ENCODE results near the gene SYT15. TPM values are rescaled to one million over a fixed set of nuclear protein-coding genes. Genes with fewer than 3 reads are reported as not detected.
"Not testable (repeated sequence)": the region's sequence is repeated elsewhere in the genome, so short reads cannot be mapped to it uniquely, and the experiment has no call there.

Gene SYT15
- polyA plus RNA-seq, 2 donors = 1.2 to 2.1 TPM

DNA sequence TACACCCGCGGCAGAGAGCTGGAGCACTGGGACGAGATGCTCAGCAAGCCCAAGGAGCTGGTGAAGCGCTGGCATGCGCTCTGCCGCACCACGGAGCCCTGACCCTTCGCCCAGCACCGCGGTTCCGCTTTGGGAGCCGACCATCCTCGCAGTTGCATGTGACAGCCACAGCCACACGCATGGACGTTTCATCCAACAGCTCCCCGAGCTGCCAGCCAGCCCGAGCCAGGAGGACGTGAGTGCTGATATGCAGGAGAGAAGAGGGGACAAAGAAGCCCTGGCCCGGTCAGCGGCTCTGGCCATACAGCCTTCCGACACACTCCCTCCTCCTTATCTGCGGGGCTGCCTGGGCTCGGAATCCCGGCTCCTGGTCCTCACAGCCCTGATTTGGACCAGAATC lies 8.6 kb downstream of the SYT15 start:
- H3K27me3 ChIP-seq (ENCODE audit: control insufficient read depth in 1 of 2, insufficient read depth in 2 of 2, low read length in 2 of 2); H3K36me3 ChIP-seq (ENCODE audit: control insufficient read depth in 2 of 2, insufficient read depth in 2 of 2, low read length in 1 of 2); H3K9me3 ChIP-seq (ENCODE audit: control insufficient read depth in 2 of 2, insufficient read depth in 1 of 2, low read depth in 1 of 2, low read length in 1 of 2); H3K27ac ChIP-seq (ENCODE audit: low read depth in 2 of 2, low read length in 1 of 2); H3K4me3 ChIP-seq (ENCODE audit: low read depth in 1 of 2, low read length in 2 of 2); H3K4me1 ChIP-seq (ENCODE audit: control insufficient read depth in 2 of 2, insufficient read depth in 2 of 2, low read length in 1 of 2): not testable (repeated sequence)
- WGBS, 2 donors = no CpG with 5 or more reads among the region's 24 CpGs

DNA sequence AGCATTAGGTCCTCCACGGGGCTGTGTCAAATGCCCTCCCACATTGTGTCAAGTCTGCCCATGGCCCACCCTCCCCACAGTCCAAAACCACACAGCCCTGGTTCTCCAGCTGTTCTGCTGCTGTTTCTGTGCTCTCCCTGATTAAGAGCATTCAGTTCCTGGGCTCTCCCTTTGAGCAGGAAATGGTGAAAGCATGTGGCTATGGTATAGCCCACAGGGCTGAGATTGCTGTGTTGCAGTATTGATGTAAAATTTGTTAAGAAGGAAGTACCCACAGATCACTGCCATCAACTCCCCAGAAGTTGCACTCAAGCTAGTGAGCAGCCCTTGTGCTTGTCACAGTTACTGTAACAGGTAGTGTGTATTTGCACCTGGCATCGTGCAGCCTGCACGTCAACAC lies 9.3 kb downstream of the SYT15 start:
- not testable (repeated sequence) for H3K9me3 ChIP-seq (ENCODE audit: control insufficient read depth in 2 of 2, insufficient read depth in 1 of 2, low read depth in 1 of 2, low read length in 1 of 2); H3K27me3 ChIP-seq (ENCODE audit: control insufficient read depth in 1 of 2, insufficient read depth in 2 of 2, low read length in 2 of 2); H3K4me3 ChIP-seq (ENCODE audit: low read depth in 1 of 2, low read length in 2 of 2); H3K36me3 ChIP-seq (ENCODE audit: control insufficient read depth in 2 of 2, insufficient read depth in 2 of 2, low read length in 1 of 2); H3K27ac ChIP-seq (ENCODE audit: low read depth in 2 of 2, low read length in 1 of 2); H3K4me1 ChIP-seq (ENCODE audit: control insufficient read depth in 2 of 2, insufficient read depth in 2 of 2, low read length in 1 of 2)
- no CpG with 5 or more reads among the region's 3 CpGs for WGBS, 2 donors

DNA sequence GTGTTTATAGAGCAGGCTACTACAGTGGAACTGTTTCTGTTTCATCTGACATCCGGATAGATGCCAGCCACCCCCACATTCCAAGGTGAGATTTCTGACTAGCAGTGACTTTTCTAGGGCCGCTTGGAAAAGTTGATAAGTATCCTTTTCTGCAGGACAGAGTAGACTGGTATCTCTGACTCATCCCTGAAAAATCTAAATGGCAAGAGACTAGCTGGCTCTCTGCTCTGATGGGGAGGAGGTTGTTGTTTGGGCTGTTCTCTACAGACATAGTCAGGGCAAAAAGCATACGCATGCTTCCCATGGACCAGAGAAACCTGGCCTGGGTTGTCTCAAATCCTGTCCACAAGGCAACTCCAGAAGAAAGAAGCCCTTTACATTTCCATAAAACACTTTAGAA lies 10.7 kb downstream of the SYT15 start:
- H3K4me1 ChIP-seq (ENCODE audit: control insufficient read depth in 2 of 2, insufficient read depth in 2 of 2, low read length in 1 of 2); H3K27me3 ChIP-seq (ENCODE audit: control insufficient read depth in 1 of 2, insufficient read depth in 2 of 2, low read length in 2 of 2); H3K36me3 ChIP-seq (ENCODE audit: control insufficient read depth in 2 of 2, insufficient read depth in 2 of 2, low read length in 1 of 2); H3K4me3 ChIP-seq (ENCODE audit: low read depth in 1 of 2, low read length in 2 of 2); H3K9me3 ChIP-seq (ENCODE audit: control insufficient read depth in 2 of 2, insufficient read depth in 1 of 2, low read depth in 1 of 2, low read length in 1 of 2); H3K27ac ChIP-seq (ENCODE audit: low read depth in 2 of 2, low read length in 1 of 2): not testable (repeated sequence)
- WGBS, 2 donors = no CpG with 5 or more reads among the region's 3 CpGs

DNA sequence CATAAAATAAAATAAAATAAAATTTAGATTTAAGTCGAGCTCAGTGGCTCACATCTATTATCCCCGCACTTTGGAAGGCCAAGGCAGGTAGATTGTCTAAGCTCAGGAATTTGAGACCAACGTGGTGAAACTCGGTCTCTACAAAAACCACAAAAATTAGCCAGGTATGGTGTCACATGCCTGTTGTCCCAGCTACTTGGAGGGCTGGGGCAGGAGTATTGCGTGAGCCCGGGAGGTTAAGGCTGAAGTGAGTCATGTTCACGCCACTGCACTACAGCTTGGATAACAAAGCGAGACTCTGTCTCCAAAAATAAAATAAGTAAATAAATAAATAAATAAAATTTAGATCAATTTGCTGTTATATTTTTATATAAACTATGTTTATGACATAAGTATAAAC lies 12.1 kb downstream of the SYT15 start:
- 100% methylated on average over 1 of the region's 8 CpGs; no CpG with 5 or more reads in 1 of the 2 donors for WGBS, 2 donors
- H3K27ac ChIP-seq (ENCODE audit: low read depth in 2 of 2, low read length in 1 of 2); H3K4me1 ChIP-seq (ENCODE audit: control insufficient read depth in 2 of 2, insufficient read depth in 2 of 2, low read length in 1 of 2); H3K36me3 ChIP-seq (ENCODE audit: control insufficient read depth in 2 of 2, insufficient read depth in 2 of 2, low read length in 1 of 2); H3K9me3 ChIP-seq (ENCODE audit: control insufficient read depth in 2 of 2, insufficient read depth in 1 of 2, low read depth in 1 of 2, low read length in 1 of 2); H3K27me3 ChIP-seq (ENCODE audit: control insufficient read depth in 1 of 2, insufficient read depth in 2 of 2, low read length in 2 of 2); H3K4me3 ChIP-seq (ENCODE audit: low read depth in 1 of 2, low read length in 2 of 2): not testable (repeated sequence)

DNA sequence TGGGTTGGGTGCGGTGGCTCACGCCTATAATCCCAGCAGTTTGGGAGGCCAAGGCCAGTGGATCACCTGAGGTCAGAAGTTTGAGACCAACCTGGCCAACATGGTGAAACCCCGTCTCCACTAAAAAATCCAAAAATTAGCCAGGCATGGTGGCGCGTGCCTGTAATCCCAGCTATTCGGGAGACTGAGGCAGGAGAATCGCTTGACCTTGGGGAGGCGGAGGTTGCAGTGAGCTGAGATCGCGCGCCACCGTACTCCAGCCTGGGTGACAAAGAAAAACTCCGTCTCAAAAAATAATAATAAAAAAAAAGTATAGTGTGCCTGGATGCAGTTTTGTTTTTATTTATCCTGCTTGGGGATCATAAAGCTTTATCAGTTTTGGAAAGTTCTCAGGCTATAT lies 14.4 kb downstream of the SYT15 start:
- 98% methylated on average over 13 of the region's 13 CpGs for WGBS, 2 donors
- H3K27ac ChIP-seq (ENCODE audit: low read depth in 2 of 2, low read length in 1 of 2); H3K4me3 ChIP-seq (ENCODE audit: low read depth in 1 of 2, low read length in 2 of 2); H3K27me3 ChIP-seq (ENCODE audit: control insufficient read depth in 1 of 2, insufficient read depth in 2 of 2, low read length in 2 of 2); H3K36me3 ChIP-seq (ENCODE audit: control insufficient read depth in 2 of 2, insufficient read depth in 2 of 2, low read length in 1 of 2); H3K4me1 ChIP-seq (ENCODE audit: control insufficient read depth in 2 of 2, insufficient read depth in 2 of 2, low read length in 1 of 2); H3K9me3 ChIP-seq (ENCODE audit: control insufficient read depth in 2 of 2, insufficient read depth in 1 of 2, low read depth in 1 of 2, low read length in 1 of 2): not testable (repeated sequence)

DNA sequence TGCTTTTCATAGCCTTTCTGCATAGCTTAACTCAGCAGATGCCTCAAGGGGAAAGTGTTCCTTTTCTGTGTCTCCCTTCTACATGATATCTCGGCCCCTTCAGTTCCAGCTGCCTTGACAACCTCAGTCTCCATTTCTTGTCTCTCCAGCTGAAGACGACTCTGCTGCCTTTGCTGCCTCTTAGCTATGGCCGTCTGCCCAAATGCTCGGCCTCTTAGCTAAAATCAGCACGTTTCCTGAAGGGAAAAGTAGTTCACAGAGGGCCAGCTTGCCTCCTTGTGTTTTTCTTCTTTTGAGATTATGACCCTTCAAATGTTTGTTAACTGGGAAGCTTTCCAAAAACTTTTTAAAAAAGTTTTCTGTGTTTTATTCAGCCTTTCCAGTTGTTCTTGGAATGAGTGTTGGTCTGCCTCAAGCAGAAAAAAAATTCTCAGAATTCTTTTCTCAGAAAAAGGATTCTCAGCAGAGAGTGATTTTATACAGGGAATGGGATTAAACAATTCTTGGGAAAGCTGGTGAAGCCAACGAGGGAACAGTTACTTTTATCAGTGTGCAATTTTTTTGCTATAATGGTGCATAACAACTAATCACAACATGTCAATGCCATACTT lies 15.6 kb downstream of the SYT15 start:
- not testable (repeated sequence) for H3K4me1 ChIP-seq (ENCODE audit: control insufficient read depth in 2 of 2, insufficient read depth in 2 of 2, low read length in 1 of 2); H3K9me3 ChIP-seq (ENCODE audit: control insufficient read depth in 2 of 2, insufficient read depth in 1 of 2, low read depth in 1 of 2, low read length in 1 of 2); H3K36me3 ChIP-seq (ENCODE audit: control insufficient read depth in 2 of 2, insufficient read depth in 2 of 2, low read length in 1 of 2); H3K27ac ChIP-seq (ENCODE audit: low read depth in 2 of 2, low read length in 1 of 2); H3K4me3 ChIP-seq (ENCODE audit: low read depth in 1 of 2, low read length in 2 of 2); H3K27me3 ChIP-seq (ENCODE audit: control insufficient read depth in 1 of 2, insufficient read depth in 2 of 2, low read length in 2 of 2)
- 15 to 21% methylated on average over 4 to 5 of the region's 6 CpGs for WGBS, 2 donors

DNA sequence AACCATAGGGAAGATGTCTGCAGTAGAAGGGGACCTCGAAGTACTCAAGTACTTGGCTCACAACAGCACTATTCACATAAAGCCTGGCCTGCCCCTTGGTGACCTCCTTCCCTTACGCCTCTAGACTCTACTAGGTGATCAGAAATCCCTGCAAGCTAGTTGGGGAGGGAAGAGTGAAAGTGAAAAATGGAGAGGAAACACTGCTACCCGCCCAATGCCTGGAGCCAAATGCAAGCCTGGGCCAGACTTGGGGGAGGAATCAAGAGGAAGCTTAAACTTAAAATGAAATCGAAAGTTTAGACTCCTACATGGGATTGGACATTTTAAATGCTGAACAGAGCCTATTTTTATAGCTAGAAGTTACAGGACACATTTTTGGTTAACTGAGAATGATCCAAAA lies 17.6 kb downstream of the SYT15 start:
- H3K4me3 ChIP-seq (ENCODE audit: low read depth in 1 of 2, low read length in 2 of 2); H3K27ac ChIP-seq (ENCODE audit: low read depth in 2 of 2, low read length in 1 of 2); H3K36me3 ChIP-seq (ENCODE audit: control insufficient read depth in 2 of 2, insufficient read depth in 2 of 2, low read length in 1 of 2); H3K4me1 ChIP-seq (ENCODE audit: control insufficient read depth in 2 of 2, insufficient read depth in 2 of 2, low read length in 1 of 2); H3K27me3 ChIP-seq (ENCODE audit: control insufficient read depth in 1 of 2, insufficient read depth in 2 of 2, low read length in 2 of 2); H3K9me3 ChIP-seq (ENCODE audit: control insufficient read depth in 2 of 2, insufficient read depth in 1 of 2, low read depth in 1 of 2, low read length in 1 of 2): not testable (repeated sequence)
- 10 to 38% methylated on average over 2 of the region's 4 CpGs for WGBS, 2 donors

DNA sequence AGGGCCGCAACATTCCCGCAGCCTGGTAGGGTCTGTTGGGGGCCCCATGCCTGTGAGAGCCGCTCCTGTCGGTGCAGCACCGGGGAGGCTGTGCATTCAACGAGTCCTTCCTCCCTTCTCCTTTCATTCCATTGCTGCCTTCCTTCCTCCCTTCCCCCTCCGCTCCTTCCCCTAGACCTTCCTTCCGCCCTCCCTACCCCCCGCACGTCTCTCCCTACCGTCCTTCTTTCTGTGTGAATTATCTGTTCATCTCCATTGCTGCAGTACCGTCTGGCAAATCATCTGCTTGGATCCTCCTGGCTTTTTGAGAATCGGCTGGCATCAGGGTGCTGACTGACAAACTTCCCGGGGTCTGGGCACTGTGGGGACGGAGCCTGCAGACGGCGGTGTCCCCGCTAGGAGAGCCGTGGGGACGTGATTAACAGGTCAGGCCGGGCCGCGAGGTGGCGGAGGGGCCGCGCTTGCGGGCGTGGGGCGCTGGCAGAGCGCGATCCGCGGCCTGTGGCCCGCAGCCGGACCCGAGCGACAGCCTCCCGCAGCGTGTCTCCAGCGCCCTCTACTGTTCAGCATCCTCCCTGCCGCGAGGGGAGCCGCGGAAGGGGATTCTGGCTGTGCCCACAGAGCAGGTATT lies 18.8 kb downstream of the SYT15 start:
- not testable (repeated sequence) for H3K36me3 ChIP-seq (ENCODE audit: control insufficient read depth in 2 of 2, insufficient read depth in 2 of 2, low read length in 1 of 2); H3K27me3 ChIP-seq (ENCODE audit: control insufficient read depth in 1 of 2, insufficient read depth in 2 of 2, low read length in 2 of 2); H3K4me1 ChIP-seq (ENCODE audit: control insufficient read depth in 2 of 2, insufficient read depth in 2 of 2, low read length in 1 of 2); H3K27ac ChIP-seq (ENCODE audit: low read depth in 2 of 2, low read length in 1 of 2); H3K9me3 ChIP-seq (ENCODE audit: control insufficient read depth in 2 of 2, insufficient read depth in 1 of 2, low read depth in 1 of 2, low read length in 1 of 2)
- 0% methylated on average over 18 to 28 of the region's 44 CpGs for WGBS, 2 donors
- H3K4me3 ChIP-seq (ENCODE audit: low read depth in 1 of 2, low read length in 2 of 2) = peak overlapping the region; percentile 26

DNA sequence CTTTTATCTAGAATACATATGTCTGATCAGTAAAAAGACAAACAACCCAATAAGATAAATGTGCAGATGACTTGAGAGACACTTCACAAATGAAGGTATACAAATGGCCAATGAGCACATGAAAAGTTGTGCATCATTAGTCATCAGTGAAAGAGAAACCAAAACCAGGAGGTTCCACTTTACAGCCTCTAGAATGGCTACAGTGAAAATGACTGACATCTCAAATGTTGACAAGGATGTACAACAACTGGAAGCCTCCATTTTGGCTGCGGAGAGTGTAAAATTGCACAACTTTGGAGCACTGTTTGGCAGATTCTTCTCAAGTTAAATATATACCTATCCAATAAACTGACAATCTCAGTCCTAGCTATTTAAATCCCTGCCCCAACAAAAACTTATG lies 21.6 kb downstream of the SYT15 start:
- not testable (repeated sequence) for H3K4me3 ChIP-seq (ENCODE audit: low read depth in 1 of 2, low read length in 2 of 2); H3K36me3 ChIP-seq (ENCODE audit: control insufficient read depth in 2 of 2, insufficient read depth in 2 of 2, low read length in 1 of 2); H3K27ac ChIP-seq (ENCODE audit: low read depth in 2 of 2, low read length in 1 of 2); H3K27me3 ChIP-seq (ENCODE audit: control insufficient read depth in 1 of 2, insufficient read depth in 2 of 2, low read length in 2 of 2); H3K9me3 ChIP-seq (ENCODE audit: control insufficient read depth in 2 of 2, insufficient read depth in 1 of 2, low read depth in 1 of 2, low read length in 1 of 2); H3K4me1 ChIP-seq (ENCODE audit: control insufficient read depth in 2 of 2, insufficient read depth in 2 of 2, low read length in 1 of 2)
- WGBS, 2 donors = 83 to 89% methylated on average over 1 of the region's 1 CpG

DNA sequence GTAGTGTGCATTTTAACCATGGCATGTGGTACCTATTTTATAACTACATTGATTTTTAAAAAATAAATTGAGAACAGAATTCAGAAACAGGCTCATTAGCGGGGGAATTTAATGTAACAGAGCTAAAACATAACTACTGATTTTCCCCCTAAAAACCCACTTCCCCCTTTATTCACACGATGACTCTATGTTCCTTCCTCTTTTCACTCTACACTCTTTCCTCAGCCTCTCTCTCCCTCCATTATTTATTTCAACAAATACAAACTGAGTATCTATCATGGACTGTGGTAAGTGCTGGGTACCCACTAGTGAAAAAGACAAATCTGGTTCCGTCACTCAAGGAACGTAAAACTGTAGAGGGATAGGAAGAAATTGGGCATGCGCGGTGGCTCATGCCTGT lies 36.6 kb downstream of the SYT15 start:
- WGBS, 2 donors = no CpG with 5 or more reads among the region's 6 CpGs
- H3K36me3 ChIP-seq (ENCODE audit: control insufficient read depth in 2 of 2, insufficient read depth in 2 of 2, low read length in 1 of 2); H3K9me3 ChIP-seq (ENCODE audit: control insufficient read depth in 2 of 2, insufficient read depth in 1 of 2, low read depth in 1 of 2, low read length in 1 of 2); H3K27ac ChIP-seq (ENCODE audit: low read depth in 2 of 2, low read length in 1 of 2); H3K4me1 ChIP-seq (ENCODE audit: control insufficient read depth in 2 of 2, insufficient read depth in 2 of 2, low read length in 1 of 2); H3K4me3 ChIP-seq (ENCODE audit: low read depth in 1 of 2, low read length in 2 of 2); H3K27me3 ChIP-seq (ENCODE audit: control insufficient read depth in 1 of 2, insufficient read depth in 2 of 2, low read length in 2 of 2): not testable (repeated sequence)

Data from esophagus (tissue), 2 donors.